ENCODE measurements around the gene RBPMS2.

The RBPMS2 gene

GRCh38 chr15:64809649-64810496, 34.5 kb upstream of the RBPMS2 start:
- Histone ChIP-seq H3K4me3 (no peak overlapping the region), H3K27ac (no peak overlapping the region)
- no peak for DNase-seq (ENCODE audit: low spot score)
- TF ChIP-seq, protein P1, sequence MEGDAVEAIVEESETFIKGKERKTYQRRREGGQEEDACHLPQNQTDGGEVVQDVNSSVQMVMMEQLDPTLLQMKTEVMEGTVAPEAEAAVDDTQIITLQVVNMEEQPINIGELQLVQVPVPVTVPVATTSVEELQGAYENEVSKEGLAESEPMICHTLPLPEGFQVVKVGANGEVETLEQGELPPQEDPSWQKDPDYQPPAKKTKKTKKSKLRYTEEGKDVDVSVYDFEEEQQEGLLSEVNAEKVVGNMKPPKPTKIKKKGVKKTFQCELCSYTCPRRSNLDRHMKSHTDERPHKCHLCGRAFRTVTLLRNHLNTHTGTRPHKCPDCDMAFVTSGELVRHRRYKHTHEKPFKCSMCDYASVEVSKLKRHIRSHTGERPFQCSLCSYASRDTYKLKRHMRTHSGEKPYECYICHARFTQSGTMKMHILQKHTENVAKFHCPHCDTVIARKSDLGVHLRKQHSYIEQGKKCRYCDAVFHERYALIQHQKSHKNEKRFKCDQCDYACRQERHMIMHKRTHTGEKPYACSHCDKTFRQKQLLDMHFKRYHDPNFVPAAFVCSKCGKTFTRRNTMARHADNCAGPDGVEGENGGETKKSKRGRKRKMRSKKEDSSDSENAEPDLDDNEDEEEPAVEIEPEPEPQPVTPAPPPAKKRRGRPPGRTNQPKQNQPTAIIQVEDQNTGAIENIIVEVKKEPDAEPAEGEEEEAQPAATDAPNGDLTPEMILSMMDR (IDR thresholded peaks at IDR 0.05), result peak; percentile 94

DNA sequence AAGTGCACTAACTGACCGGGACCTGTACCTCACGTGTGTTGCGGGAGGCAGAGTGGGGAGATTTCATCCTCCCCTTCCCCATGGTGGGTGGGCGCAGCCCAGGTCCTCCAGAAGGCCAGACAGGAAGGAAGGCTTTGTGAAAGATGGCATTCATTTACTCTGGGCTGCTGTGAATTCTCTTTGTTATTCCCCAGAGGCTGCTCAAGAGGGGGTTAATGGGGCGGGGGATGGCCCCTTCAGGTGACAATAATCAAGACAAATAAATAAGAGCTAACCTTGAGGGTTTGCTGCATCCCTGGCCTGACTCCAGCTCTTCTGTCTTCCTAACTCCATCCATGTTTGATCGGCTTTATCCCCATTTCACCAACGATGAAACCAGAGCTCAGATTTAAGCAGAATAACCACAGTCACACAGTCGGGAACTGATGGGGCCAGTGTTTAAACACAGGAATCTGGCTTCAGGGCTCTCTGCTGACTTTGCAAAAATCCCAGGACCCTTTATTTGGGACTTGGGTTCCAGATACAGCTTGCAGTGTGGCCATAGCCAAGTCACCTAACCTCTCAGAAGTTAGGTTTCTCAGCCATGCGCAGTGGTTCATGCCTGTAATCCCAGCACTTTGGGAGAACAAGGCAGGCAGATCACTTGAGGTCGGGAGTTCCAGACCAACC, 33.5 kb upstream of the RBPMS2 start:
- Histone ChIP-seq H3K4me3 (no peak overlapping the region), H3K27ac (no peak overlapping the region)
- TF ChIP-seq, protein P1 (IDR thresholded peaks at IDR 0.05), result no peak
- DNase-seq (ENCODE audit: low spot score), result no peak

DNA sequence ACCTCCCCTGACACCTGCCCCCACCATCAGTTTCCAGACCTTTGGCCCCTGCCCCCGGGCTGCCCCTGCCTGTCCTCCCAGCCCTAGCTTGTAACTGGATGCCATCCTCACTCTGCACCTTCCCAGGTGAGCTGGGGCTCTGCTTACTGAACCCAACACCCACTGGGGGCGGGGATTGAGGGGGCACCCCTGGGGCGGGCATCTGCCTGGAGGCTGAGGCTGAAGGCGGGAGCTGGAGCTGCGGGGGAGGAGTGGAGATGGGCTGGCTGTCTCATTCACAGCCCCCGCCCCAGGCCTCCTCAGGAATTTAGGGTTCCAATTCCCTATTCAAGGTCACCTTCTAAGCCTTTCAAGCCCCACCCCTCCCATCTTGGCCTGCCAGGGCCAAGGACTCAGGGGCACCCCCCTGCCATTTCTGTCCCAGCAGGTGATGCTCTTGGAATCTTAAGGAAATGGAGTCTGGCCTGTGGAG, 32.4 kb upstream of the RBPMS2 start:
- Histone ChIP-seq H3K4me3 (peak overlapping the region; percentile 11), H3K27ac (peak overlapping the region; percentile 20 to 84)
- TF ChIP-seq, protein P1 (IDR thresholded peaks at IDR 0.05), result no peak
- DNase-seq (ENCODE audit: low spot score), result no peak

DNA sequence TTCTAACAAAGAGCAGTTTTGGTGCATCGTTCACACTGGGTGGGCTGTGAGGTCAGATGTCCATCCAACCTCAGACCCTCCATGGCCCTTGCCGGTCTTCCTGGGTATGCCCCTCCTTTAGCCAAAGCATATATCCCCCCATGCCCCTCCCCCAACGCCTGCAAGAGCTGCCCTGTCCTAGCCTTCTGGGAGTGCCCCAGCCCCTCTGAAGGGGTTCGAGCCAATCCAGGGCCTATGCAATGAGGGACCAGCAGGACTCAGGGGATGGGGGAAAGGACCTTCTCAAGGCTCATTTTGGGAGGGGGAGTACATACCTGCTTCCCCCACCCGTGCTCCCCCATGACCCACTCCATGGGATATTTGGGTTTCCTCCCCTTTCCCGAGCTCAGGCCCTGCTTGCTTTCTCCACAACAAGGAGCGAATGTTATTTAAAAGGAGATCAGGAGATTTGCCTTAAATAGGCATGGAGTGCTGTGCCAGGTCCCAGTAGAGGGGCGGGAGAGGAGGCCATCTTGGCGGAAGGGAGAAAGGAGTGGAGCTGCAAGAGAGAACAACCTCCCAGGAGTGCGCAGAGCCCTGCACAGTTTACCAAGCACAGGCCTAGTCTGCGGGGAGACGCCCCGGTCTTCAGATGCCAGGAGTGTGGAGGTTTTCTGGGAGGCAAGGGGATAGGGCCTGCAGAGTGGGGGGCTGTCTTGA, 31.8 kb upstream of the RBPMS2 start:
- Histone ChIP-seq H3K27ac (peak overlapping the region; percentile 48 to 84), H3K4me3 (peak overlapping the region; percentile 11)
- TF ChIP-seq, protein P1 (IDR thresholded peaks at IDR 0.05), result no peak
- DNase-seq (ENCODE audit: low spot score), result no peak

GRCh38 chr15:64806509-64806908, 31.1 kb upstream of the RBPMS2 start:
- Histone ChIP-seq H3K4me3 (no peak overlapping the region), H3K27ac (peak overlapping the region; percentile 48 to 84)
- TF ChIP-seq, protein P1 (IDR thresholded peaks at IDR 0.05), result no peak
- DNase-seq (ENCODE audit: low spot score), result no peak

GRCh38 chr15:64804619-64805018, 29.2 kb upstream of the RBPMS2 start:
- TF ChIP-seq, protein P1 (IDR thresholded peaks at IDR 0.05), result no peak
- Histone ChIP-seq H3K27ac (peak overlapping the region in 1 of 2 donors; percentile 27), H3K4me3 (no peak overlapping the region)
- DNase-seq (ENCODE audit: low spot score), result no peak

All from coronary artery (tissue), 2 donors.